Right lobe of liver (tissue), 4 donors: ENCODE measurements around the gene CROCC2.

Experiments
- CTCF ChIP-seq, 4 donors: fragments of 200-600 bp in 3 of 4; fragments of 450-650 bp in 1 of 4; IDR thresholded peaks; one replicate each; pipeline versions ENCODE4 v1.5.1 to v1.8.0; 2016 to 2022; ENCODE audit warnings: antibody characterized with exemption in 4 of 4, mild to moderate bottlenecking in 2 of 4
- POLR2A ChIP-seq: fragments of 450-650 bp; IDR thresholded peaks from one replicate; pipeline ENCODE4 v1.6.1; 2017; ENCODE audit warnings: antibody characterized with exemption, mild to moderate bottlenecking
- donor health status: DM: no; HTN: no; CAD: no.
- donor health status: DM: no; HTN: no; CAD: no.
- donor health status: DM: no; HTN: yes; CAD: no.

GRCh38 chr2:240896871-240897692 lies 9.1 kb upstream of the CROCC2 start:
- TF ChIP-seq CTCF (IDR thresholded peaks at IDR 0.05) (no peak), POLR2A (no peak)
